Stimulated activated CD8-positive, alpha-beta memory T cell treated with anti-CD3 and anti-CD28 coated beads, Interleukin-15, amount 100 ng/mL, for 48 hours (primary cell): ENCODE data around the gene TPM2.
A peak's percentile ranks its signal among the peaks of the same experiment; 100 is the strongest.

Experiments
- DNase-seq, 2 donors: peaks; one replicate each; pipeline ENCODE4 v3.0.0-alpha.2; 2020; ENCODE audit warnings: low read depth in 2 of 2

TPM2 gene

DNA sequence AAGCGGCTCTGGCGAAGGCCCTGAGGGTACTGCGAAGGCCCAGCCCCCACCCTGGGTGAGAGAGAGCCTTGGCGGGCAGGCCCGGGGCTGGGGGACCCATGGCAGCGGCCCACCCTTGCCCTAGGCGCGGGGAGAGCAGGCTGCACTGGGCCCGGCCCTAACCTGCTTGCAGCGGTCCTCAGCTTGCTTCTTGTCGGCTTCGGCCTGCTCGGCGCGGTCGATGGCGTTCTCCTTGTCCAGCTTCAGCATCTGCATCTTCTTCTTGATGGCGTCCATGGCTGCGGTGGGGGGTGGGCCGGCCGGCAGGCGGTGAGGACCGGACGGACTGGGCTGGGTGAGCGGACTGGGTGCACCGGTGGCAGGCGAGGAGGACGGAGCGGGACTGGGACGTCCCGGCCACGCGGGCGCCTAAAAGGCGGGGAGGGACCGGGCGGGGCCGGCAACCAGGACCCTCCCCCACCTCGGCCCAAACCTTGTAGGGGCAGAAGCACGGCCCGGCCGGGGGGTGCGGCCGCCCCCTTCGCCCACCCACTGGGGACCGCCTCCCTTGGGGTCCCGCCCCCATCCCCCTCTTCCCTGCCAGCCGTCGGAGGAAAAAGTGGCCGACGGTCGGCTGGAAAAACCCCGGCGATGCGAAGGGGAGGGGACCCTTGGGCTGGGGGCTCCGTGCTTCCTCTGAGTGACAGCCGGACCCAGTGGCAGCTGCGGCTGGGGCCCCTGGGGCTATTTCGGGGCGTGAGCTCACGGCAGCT, at the start of gene TPM2:
Gene TPM2, minus strand, starts transcription at position 384 of the 752 bp plus-strand sequence. Its CDS starts 108 bp downstream, at position 276.
- DNase-seq = no peak

DNA sequence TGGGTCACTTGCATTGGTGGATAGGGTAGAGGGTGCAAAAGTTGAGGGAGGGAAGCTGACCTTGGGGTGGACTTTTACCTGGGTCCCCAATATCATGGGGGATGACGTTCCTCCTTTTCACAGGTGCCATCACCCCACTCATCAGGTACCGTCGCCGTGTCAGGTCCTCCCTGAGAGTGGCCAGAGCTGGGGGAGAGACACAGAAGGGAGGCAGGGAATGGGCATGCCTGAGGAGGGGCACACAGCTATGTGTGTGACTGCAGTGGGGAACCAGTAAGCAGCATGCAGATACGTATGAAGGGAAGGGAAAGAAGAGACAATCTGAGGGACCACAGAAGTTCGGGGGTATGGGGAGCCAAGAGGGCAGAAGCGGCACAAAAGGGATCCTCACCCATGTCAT, 49.2 kb upstream of the TPM2 start:
- no peak for DNase-seq

DNA sequence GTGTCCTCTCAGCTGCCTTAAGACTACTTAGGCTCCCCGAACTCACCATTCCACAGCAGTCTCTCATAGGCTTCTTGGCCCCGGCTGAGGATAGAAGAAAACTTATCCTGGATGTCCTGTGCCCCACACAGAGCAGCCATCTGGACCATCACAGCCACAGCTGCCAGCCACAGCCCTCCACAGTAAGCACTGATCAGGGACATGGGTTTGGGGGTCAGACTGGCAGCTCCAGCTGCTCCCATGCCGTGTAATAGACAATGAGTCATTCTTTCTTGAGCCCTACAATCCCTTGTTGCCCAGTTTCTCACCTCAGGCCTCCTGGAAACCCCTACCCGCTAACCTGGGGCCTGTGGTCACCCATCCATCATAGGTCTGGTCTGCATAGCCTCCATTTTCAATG, 48.5 kb upstream of the TPM2 start:
- no peak for DNase-seq

DNA sequence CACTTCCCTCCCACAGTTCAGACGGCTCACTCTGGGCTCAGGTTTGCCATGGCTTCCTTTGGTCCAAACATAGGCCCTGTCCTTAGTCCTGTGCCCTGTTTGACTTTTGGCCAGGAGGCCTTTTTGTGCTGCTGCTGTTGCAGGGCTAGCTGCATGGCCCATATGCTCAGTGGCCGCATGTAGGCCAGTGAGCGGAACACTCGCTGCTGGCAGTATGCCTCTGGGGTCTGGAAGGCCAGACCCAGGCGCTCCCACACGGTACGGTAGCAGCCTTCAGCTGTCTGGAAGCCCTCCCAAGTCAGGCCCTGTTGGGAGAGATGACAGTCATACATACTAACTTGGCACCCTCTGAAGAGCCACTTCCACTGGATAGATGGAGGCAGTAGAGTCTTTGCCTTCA, 47.4 kb upstream of the TPM2 start:
- DNase-seq = no peak

DNA sequence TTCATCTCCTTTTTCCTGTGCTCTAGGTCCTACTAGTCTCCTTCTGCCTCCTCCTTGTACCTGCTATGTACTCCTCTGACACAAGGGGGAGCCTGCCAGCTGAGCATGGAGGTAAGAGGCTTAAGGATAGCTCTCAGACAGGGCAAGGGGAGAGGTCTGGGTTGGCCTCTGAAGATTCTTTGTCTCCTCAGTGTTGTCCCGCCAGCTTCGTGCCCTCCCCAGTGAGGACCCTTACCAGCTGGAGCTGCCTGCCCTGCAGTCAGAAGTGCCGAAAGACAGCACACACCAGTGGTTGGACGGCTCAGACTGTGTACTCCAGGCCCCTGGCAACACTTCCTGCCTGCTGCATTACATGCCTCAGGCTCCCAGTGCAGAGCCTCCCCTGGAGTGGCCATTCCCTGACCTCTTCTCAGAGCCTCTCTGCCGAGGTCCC, 46.5 kb upstream of the TPM2 start:
- peak in 1 of 2 donors; percentile 32 for DNase-seq

DNA sequence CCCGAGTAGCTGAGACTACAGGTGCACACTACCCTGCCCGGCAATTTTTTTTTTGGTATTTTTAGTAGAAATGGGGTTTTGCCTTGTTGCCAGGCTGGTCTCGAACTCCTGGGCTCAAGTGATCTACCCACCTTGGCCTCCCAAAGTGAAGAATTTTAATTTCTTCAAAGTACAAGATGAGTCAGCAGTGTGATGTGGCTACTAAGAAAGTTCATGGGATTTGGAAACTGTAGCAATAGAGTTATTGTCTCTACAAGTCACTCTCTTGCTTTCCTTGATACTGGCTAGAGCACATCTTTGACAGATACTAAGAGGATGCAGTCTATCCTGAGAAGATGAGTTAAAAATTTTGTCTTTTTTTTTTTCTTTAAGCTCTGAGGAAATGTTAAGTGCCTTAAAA, 44.4 kb upstream of the TPM2 start:
- no peak for DNase-seq

DNA sequence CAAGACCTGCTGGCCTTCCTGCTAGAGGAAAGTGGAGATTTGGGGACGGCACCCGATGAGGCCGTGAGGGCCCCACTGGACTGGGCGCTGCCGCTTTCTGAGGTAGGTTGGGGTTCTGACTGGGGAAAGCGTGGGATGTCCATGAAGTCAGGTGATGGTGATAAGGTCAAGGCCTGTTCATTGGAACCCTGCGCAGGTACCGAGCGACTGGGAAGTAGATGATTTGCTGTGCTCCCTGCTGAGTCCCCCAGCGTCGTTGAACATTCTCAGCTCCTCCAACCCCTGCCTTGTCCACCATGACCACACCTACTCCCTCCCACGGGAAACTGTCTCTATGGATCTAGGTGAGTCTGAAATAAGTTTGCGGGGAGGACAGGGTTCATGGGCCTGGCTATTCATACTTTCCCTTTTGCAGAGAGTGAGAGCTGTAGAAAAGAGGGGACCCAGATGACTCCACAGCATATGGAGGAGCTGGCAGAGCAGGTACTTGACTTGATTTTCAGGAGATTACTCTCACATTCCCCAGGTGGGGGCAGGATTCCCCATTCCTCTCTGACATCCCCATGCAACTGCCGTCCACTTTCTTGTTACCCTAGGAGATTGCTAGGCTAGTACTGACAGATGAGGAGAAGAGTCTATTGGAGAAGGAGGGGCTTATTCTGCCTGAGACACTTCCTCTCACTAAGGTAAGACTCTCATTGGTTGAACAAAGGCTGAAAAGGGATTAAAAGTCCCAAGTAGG, 43.2 kb upstream of the TPM2 start:
- DNase-seq = no peak

DNA sequence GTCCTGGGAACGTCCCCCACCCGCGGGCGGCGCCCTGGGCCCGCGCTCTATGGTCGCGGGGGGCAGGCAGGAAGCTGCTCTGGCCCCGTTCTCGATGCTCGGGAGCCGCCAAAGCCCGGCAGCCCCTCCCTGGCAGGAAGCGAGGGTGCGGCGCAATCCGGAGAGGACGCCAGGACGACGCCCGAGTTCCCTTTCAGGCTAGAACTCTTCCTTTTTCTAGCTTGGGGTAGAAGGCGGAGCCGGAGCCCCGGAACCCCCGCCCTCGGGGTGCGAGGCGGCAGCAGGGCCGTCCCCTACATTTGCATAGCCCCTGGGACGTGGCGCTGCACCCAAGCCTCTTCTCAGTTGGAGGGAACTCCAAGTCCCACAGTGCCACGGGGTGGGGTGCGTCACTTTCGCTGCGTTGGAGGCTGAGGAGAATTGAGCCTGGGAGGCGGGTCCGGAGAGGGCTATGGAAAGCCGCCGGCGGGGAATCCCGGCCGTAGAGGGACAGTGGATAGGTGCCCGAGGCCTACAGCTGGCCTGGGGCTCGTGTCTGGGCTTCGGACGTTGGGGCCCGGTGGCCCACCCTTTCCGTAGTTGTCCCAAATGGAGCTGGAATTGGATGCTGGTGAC, 42.6 kb upstream of the TPM2 start, which contains the start of the genes CREB3 and TLN1:
Gene CREB3, plus strand, starts transcription at position 482 of the 615 bp plus-strand sequence. Its CDS starts 107 bp downstream, at position 589.
Gene TLN1, minus strand, starts transcription at position 11 of the 615 bp plus-strand sequence. CDS start 6,501 bp downstream, outside the sequence.
- peak; percentile 97 to 98 for DNase-seq

DNA sequence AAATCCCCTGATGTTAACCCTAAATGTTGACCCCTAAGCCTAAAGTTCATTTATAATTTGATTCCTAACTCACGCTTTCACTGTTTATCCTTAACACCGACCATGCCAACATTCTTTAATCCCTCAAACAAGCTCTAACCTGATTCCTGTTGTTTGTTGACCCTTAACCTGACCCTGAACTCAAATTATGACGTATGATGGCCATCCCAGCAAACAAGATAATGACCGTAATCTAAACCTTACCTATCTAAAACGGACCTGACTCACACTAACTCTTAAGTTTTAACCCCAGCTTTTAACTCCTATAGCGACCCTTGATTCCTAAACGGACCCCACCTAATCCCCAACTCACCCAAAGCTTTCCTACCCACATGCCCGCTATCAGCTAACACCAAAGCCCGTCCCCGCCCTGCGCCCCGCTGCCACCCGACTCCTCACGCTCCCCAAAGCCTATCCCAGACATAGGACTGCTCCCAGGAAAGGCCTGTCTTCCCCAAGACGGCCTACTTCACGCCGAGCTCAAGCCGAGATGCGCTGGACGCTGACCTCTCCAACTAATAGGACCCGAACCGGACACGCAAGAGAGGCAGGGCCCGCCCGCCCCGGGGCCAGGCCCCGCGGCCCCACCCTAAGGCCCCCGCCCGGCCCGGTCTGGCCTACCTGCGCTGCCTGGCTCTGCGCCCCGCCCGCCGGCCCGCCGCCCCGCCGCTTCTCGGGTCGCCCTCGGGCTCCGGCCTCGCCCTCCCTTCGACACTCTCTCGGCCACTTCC, 41.9 kb upstream of the TPM2 start:
- no peak for DNase-seq

DNA sequence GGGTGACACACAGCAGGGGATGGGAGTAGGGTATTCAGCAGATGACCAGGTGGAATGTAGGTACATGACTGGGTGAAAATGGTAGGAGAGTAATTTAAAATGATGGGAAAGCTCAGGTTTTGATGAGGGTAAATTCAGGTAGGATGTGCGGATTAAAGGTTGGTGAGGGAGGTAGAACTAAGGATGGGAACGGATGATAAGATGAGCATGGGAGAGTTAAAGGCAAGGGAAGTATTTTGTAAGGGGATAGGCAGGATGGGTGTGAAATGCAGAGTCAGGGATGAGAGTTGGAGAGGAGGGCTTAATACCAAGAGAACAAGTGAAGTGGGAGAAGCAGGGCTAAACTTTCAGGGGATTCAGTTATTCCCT, 40.7 kb upstream of the TPM2 start:
- DNase-seq = no peak

DNA sequence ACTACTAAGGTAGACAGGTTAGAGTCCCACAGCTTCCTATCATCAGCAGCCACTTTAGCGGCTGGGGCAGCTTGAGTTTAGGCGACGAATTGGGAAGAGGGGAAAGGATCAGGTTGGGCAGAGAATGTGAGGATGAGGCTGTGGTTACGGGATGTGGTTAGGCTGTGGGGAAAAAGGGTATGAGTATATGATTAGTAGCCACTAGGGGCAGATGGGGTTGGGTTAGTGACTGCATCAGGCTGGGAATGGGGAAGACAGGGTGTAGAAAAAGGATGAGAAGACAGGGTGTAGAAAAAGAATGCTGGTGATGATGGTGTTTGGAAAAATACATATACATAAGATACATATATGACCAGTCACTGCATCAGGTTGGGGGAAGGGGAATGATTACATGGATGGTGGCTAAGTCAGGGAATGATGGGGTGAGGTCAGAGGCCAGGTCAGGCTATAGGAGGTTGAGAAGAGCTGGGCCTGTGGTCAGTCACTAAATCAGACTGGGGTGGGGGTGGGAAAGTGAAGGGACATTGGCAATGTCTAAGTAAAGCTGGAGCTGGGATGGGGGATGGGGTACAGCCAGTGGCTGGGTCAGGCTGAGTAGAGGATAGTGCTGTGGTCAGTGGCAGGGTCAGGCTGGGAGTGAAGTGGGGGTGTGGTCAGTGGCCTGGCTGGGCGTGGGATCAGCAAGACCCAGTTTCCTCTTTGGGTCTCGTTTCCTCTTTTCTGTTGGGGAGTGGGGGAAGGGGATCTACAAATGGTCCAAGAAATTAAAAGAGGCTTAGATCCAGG, 40.2 kb upstream of the TPM2 start:
- no peak for DNase-seq

DNA sequence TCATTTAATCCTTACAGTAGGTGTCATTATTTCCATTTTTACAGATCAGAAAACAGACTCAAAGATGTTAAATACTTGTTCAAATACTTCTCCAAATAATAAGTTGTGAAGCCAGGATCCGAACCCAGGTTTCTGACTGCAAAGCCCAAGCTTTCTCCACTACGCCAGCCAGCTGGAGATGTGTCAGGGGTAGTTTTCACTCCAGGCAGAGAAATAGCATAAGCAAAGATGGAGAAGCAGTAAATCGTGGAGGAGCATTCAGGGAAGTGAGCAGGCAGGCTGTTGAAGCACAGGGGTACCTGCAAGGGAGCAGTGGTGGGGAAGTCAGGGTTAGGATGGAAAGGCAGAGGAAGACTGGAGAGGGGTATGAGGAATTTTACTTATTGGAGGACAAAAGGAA, 39.4 kb upstream of the TPM2 start:
- DNase-seq = no peak

DNA sequence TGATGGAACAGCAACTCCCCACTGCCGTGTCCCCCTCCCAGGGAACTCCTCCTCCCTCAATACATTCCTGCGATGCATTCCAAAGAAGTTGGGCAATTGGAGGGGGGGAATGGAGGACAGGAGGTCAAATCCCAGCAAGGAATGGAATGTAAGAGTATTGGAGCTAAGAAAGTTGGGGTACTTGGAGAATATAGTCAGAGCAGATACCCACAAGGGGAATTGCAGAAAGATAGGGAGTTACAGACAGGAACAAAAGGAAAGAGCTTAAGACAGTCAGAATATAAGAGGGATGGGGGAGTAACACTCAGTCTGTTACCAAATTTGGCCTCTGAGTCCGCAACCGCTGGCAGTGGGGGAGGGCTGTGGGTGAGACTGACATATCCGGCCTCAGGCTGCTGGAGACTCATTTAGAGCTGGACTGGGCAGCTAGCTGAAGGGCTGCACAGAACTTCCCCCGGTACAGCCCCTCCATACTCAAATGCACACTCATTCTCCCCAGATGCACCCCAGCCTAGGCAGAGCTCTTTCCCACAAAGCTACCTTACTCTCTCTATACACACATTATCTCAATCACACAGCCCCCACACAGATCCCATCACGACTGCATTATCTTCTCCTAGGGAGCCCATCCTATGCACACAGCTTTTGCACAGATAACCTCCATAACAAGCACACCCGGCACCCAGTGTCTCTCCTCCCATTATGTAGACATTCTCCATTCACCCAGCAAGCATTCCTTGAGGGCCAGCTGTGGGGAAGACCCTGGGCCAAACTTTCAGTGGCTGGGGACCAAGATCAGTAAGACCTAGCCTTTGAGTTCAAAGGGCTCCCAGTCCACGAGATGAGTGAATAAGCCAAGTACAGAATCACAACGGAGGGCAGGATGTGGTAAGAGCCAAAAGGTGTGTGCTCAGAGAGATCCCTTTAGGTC, 38.6 kb upstream of the TPM2 start:
- DNase-seq = peak; percentile 49 to 53

DNA sequence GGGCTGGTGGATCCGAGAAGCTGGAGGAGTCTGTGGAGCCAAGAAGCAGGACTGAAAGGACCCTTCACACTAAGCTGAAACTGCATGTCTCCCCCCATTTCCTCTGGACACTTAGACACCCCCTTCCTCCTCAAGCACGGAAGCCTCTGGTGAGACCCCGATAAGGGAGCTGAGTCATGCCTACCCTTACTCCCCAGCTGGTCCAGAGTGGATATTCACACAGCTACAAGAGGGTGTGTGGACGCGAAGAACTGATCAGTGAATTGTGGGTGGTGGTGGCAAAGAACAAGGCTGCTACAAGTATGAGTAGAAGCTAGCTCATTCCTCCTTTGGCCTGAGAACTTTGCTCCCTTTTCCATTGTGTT, 37.9 kb upstream of the TPM2 start:
- DNase-seq = no peak

DNA sequence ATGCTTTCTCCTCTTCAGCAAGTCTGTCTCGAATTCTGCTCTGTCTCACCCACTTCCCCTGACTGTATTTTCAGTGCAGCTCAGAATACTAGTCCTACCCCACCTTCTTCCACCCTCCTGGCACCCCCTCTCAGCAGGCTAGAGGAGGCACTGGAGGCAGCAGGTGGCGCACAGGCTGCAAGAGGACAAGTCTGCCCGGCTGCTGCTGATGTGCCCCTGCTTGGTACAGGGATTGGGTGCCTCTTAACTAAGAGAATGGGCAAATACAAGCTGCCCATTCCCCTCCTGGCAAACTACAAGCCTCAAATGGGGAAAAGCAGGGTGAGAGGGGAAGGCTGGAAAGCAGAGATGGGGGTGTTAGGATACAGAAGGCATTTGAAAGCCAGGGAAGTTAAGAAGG, 37.2 kb upstream of the TPM2 start:
- no peak for DNase-seq

DNA sequence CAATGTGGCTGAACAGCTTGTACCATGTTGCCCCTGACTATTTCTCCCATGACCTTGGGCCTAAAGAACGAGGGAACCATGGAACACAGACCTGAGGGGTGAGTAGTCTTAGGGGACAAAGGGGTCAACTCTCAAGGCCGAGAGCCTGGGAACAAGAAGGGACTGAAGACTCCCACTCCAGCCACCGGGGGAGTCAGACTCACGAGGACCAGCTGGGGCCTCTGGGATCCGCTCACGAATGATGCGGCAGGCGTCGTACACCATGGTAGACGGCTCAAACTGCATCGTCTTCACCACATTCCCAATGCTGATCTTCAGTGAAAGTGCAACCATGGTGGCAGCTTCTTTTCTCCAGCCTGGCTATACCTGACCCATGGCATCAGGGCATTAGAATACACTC, 35.6 kb upstream of the TPM2 start:
- no peak for DNase-seq

DNA sequence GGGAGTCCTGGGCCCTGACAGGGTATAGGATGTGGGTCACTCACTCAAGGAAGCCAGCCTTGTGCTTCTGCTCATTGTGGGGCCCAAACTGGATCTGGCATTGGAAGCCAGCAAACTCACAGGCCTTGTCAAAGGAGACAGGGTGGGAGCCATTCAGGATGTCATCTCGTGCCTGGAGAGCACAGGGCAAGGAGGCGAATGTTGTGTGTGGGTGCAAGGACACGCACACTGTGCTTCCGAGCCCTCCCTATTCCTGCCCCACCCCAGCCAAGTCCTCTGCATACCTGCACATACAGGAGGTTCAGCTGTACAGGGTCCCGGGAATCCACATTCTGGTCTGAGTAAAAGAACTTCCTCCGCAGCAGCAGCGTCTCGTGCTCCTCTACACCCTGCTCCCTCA, 34.2 kb upstream of the TPM2 start:
- DNase-seq = no peak

DNA sequence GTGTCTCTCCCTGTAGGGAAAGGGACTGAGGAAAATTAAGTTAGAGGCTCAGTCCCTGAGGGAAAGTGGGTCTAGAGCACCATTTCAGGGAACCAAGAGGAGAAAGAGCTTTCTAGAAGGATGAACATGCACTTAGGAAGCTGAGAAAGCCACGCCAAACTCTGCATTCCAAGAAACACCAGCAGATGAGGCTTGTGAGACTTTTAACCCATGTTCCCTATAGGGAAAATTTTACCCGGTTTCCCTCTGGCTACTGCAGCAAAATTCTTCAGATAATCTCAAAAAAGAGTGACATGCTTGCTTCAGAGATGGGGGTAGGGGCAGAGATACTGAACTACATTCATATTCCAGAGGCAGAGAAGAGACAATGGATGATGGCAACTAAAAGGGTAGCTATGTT, 33.7 kb upstream of the TPM2 start:
- DNase-seq = no peak

DNA sequence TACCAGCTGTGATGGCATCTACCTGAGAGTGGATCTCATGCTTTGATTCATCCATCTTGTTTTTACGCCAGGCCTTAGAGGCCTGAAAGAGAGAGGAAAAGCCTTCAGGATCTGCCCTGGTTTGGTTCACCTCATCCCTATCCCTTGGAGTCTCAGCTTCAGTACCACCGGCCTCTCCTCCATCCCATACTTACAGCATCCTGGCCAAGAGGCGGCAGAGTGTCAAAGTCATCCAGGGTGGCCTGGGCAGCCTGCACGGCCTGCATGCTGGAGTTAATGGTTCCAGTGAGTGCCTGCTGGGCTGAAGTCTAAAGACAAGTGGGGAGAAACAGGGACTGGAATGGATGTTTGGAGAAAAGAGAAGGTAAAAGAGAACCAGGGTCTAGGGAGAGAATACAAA, 29.8 kb upstream of the TPM2 start:
- no peak for DNase-seq
